GM21423 (cell line): ENCODE measurements around the gene HSPA12B.

Source experiments
- ATAC-seq: cut with Tn5 transposase; IDR thresholded peaks from one replicate; pipeline ENCODE4 v1.9.1; 2021; ENCODE audit warnings: mild to moderate bottlenecking, moderate library complexity; ENCODE audit not compliant: unreplicated experiment

The HSPA12B gene

GRCh38 chr20:3732327-3733118, at the start of gene HSPA12B:
HSPA12B (plus strand) TSS chr20:3732685; CDS start chr20:3738675, 5,990 bp downstream.
- no peak for ATAC-seq

GRCh38 chr20:3685341-3685740, 47.1 kb upstream of the HSPA12B start:
- ATAC-seq = no peak

GRCh38 chr20:3686421-3686820, 46.1 kb upstream of the HSPA12B start:
- ATAC-seq = no peak

GRCh38 chr20:3686867-3687321, 45.6 kb upstream of the HSPA12B start:
- no peak for ATAC-seq

- ATAC-seq = no peak
These were observed 44.8 kb upstream of the HSPA12B start for GRCh38 chr20:3687655-3688054.

DNA sequence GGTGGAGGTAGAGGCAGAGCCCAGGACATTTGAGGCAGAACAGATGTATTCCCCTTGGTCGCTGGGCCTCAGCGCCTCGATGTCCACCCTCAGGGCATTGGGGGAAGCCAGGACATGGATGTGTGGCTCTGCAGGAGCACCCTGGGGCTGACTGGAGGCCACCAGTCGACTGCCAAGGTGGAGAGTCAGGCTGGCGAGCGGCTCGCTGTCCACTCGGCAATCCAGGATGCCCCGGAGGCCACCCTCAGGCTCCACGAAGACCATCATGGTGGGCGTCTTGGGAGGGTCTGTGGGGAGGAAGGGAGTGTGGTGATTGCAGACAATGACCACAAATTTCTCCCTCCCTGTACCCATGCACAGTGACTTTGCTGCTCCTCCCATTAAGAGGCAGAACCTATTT, 42.5 kb upstream of the HSPA12B start:
- no peak for ATAC-seq

- no peak for ATAC-seq
These were observed 42.1 kb upstream of the HSPA12B start for GRCh38 chr20:3690413-3690812.

DNA sequence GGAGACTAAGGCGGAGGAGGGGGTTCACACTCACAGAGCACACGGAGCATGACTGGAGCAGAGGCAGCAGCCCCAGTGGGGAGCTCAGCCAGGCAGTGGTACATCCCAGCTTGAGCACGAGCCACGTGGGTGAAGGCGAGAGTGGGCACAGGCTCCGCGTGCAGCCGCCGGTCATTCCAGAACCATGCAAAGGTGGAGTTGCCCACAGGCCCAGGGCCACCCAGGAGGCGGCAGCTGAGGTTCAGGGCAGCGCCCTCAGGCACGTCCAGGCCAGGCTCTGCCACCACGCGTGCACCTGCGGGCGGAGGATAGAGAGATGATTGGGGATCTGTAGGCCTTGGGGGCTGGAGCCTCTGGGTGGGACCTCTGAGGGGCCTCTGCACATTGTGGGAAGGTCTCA, 41.2 kb upstream of the HSPA12B start:
- ATAC-seq = no peak

GRCh38 chr20:3691897-3692296, 40.6 kb upstream of the HSPA12B start:
- no peak for ATAC-seq

DNA sequence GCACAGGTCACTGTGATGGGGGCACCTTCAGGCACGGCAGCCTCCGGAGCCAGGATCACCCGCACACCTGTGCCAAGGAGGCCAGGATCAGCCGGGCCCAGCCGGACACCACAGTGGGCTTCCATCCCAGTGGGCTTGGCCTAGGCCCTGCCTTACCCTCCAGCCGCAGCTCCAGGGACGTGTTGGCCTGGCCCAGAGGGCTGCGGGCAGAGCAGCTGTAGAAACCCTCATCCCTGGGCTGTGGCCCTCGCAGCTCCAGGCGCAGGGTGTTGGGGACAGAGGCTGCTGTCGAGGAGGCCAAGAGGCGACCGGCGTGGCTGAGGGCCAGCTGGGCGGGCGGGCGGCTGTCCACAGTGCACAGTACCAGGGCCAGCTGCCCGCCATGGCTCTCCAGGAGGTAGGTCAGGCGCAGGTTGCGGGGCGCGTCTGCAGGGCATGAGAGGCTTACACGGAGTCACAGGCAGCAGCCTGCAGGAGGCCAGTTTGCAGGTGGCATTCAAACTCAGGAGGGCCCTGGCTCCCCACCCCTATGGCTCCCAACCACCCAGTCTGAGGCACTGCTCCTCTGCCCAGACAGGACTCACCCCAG, 39.7 kb upstream of the HSPA12B start:
- ATAC-seq = no peak

DNA sequence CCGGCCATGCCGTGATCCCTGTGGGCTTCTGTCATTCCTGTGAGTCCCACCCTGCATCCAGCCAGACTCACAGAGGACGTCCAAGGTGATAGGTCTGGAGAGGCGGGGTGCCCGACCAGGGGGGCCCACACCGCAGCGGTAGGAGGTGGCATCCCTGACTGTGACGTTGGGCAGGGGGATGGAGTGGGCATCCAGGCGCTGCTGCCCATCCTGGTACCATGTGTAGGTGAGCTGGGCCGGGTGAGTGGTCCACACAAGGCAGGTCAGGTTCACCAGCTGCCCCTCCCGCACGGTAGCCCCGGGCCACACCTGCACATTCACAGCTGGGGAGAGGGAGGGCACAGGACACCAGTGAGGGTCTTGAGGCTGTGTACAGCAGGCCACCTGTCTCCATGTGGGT, 39.1 kb upstream of the HSPA12B start:
- ATAC-seq = no peak

DNA sequence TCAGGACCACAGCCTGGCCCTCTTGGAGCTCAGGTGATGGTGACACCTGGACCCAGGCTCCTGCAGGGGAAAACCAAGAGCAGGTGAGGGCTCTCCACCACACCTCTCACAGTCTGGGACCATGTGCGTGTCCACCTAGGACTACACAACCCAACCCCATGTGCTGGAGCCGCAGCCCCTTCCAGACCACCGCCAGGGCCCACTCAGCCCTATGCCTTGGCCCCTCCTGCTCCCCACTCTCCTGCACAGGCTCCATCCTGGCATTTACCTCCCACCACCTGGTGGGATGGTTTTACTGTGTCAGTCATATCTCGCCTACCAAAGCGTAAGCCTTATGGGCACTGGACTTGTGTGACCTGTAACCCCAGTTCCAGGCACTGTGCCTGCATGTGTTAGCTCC, 37.6 kb upstream of the HSPA12B start:
- no peak for ATAC-seq

- no peak for ATAC-seq
These were observed 36.3 kb upstream of the HSPA12B start for GRCh38 chr20:3696200-3696599.

- no peak for ATAC-seq
These were observed 35.5 kb upstream of the HSPA12B start for GRCh38 chr20:3696745-3697587.

DNA sequence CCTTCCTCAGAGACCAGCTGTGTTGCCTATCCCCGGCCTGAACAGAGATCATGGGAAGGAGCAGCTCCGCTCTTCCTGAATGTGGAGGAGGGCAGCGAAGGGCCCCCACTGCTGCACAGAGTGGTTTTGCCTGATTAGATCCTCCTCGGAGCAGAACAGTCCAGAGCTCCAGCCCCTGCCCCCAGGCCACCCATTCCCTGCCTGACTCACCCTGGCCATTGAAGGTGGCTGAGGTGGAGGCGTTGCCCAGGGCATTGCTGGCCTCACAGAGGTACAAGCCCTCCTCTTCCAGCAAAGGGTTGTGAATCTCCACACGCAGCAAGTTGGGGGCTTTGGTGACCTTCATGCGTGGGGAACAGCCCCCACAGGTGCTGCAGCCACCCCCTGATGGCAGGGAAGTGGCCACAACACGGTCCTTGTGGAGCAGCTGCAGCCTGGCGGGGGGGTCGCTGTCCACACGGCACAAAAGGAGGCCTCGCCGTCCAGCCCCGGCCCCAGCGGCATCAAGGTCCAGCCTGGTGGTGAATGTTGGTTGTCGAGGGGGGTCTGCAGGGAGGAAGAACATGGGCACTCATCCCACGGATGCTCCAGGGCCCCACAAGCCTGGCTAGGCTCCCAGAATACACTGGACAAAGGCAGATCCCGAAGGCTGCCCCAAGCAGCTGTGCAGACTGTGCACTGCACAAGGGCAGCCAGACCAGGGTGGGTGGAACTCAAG, 34.7 kb upstream of the HSPA12B start:
- no peak for ATAC-seq

DNA sequence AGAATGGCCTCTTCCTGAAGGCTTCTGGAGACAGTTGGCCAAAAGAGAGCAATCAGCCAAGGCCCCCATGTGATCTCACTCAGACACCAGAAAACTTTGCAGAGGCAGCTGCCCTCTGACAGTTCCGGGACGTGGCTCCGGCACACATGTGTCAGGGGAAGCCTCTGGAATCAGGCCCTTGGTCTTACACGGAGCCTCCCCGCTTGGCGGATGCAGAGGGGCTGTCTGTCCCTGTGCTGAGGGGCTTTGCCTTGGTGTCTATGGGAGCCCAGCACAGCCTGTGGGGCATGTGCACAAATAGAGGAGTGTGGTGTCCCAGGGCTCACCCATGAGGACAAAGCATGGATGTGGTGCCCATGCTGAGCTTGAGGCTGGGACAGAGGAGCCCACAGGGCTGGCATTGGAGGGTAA, 33.9 kb upstream of the HSPA12B start:
- ATAC-seq = no peak

DNA sequence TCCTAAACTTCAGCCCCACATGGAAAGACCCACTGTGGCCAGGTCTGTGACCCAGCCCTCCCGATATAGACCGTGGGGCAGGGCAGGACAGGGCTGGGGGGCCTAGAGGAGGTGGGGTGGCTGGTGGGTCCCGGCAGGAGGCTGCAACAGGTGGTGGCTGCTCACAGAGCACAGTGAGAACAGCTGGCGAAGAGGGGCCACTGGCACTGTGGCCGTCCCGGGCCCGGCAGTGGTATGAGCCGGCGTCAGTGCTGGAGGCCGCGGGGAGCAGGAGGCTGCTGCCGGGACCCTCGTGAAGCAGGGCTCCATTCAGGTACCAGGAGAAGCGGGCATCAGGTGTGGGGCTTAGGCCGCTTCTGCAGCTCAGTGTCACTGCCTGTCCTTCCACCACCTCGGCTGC, 33.4 kb upstream of the HSPA12B start:
- no peak for ATAC-seq

GRCh38 chr20:3701061-3701998, 31.2 kb upstream of the HSPA12B start:
- no peak for ATAC-seq

DNA sequence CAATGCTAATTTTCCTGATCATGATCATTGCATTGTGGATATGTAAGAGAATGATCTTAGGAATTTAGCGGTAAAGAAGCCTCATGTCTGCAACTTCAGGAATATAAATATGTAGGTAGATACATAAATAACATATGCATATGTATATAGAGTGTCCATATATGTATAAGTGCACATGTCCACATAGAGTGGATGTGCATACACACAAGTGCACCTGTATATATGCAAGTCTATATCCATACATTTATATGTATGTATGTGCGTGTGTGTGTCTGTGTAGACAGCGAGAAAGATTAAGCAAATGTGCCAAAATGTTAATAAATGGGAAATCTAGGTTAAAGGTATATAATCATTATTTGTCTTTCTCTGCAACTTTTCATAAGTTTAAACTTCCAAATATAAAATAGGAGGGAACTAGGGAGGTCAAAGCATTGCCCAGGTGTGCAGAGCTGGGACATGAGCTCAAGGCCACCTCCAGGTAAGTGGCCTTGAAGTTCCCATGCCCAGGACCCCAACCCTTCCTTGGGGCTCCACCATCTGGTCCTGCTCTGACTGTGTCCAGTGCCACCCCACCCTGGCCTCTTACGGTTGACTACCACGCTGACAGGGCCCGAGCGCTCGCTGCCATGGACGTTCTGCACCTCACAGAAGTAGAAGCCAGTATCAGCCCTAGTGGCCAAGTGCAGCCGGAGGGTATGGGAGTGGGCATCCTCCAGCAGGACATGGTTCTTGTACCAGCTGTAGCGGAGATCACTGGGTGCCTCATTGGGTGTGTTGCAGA, 29.7 kb upstream of the HSPA12B start:
- no peak for ATAC-seq
